Muscle of leg (tissue), 11 donors: ENCODE results near the gene PMF1. TPM values are rescaled to one million over a fixed set of nuclear protein-coding genes. Genes with fewer than 3 reads are reported as not detected.
A peak's percentile ranks its signal among the peaks of the same experiment; 100 is the strongest.

ENCODE experiments used
- DNase-seq: peaks from one replicate; pipeline ENCODE4 v3.0.0; 2013
- H3K27ac ChIP-seq: one replicate; pipeline ENCODE4 v1.5.1; 2013; ENCODE audit warnings: mild to moderate bottlenecking, low read length, control low read depth
- H3K27me3 ChIP-seq: one replicate; pipeline ENCODE4 v1.6.1; 2013; ENCODE audit warnings: low read length; ENCODE audit not compliant: control insufficient read depth, insufficient read depth
- H3K36me3 ChIP-seq: one replicate; pipeline ENCODE4 v1.6.1; 2013; ENCODE audit warnings: low read length; ENCODE audit not compliant: control insufficient read depth, insufficient read depth
- H3K4me1 ChIP-seq: one replicate; pipeline ENCODE4 v1.6.1; 2013; ENCODE audit warnings: low read length; ENCODE audit not compliant: control insufficient read depth, insufficient read depth
- H3K4me3 ChIP-seq: one replicate; pipeline ENCODE4 v1.5.1; 2013; ENCODE audit warnings: low read length, control low read depth
- H3K9me3 ChIP-seq: replicated peaks from 2 replicates; pipeline ENCODE4 v1.6.1; 2013; ENCODE audit warnings: low read depth, low read length; ENCODE audit not compliant: control insufficient read depth
- WGBS: methylation state at CpG from one replicate; pipeline ENCODE4 v1.1.5; 2013; ENCODE audit warnings: missing lambda C conversion rate; ENCODE audit not compliant: insufficient coverage; 5-methylcytosine and 5-hydroxymethylcytosine counted together
- polyA plus RNA-seq, 8 donors: library from polyadenylated mRNA; unstranded; fragments of 120-200 nt; gene quantifications; one replicate each; pipeline versions ENCODE4 v1.2.1 to v1.2.3, GENCODE V29; 2013; ENCODE audit warnings: inconsistent platforms in 1 of 8, low replicate concordance in 1 of 8; ENCODE audit not compliant: insufficient read length in 8 of 8, insufficient read depth in 1 of 8
- total RNA-seq: library from RNA; stranded (reverse); fragments of 120-200 nt; gene quantifications from one replicate; pipeline ENCODE4 v1.2.4, GENCODE V29; 2013

Gene PMF1
- total and polyA plus RNA-seq, 9 donors: 42.2 to 53.0 (median 43.8) TPM

GRCh38 chr1:156232201-156232894, 19.5 kb downstream of the PMF1 start:
- Histone ChIP-seq H3K4me1 (peaks cover 7% of the 10 kb centered on the region), H3K4me3 (no peak overlapping the region), H3K27ac (no peak overlapping the region), H3K36me3 (peaks cover 60% of the 10 kb centered on the region), H3K27me3 (no peaks in the 10 kb centered on the region), H3K9me3 (no peaks in the 10 kb centered on the region)
- WGBS: 94% methylated on average over 9 of the region's 12 CpGs
- no peak for DNase-seq

- 100% methylated on average over 1 of the region's 5 CpGs for WGBS
- H3K27me3 ChIP-seq: no peaks in the 10 kb centered on the region
- H3K4me3 ChIP-seq: no peak overlapping the region
- H3K9me3 ChIP-seq: no peaks in the 10 kb centered on the region
- H3K36me3 ChIP-seq: peaks cover 63% of the 10 kb centered on the region
- H3K4me1 ChIP-seq: peaks cover 7% of the 10 kb centered on the region
- no peak overlapping the region for H3K27ac ChIP-seq
- DNase-seq: no peak
Observed at GRCh38 chr1:156233426-156234127, 20.8 kb downstream of the PMF1 start.

- Histone ChIP-seq H3K9me3 (no peaks in the 10 kb centered on the region), H3K27ac (no peak overlapping the region), H3K4me3 (no peak overlapping the region), H3K27me3 (no peaks in the 10 kb centered on the region), H3K36me3 (peaks cover 69% of the 10 kb centered on the region), H3K4me1 (no peaks in the 10 kb centered on the region)
- DNase-seq: no peak
- 90% methylated on average over 12 of the region's 12 CpGs for WGBS
Observed at GRCh38 chr1:156236164-156236563, 23.4 kb downstream of the PMF1 start.

- peaks cover 72% of the 10 kb centered on the region for H3K36me3 ChIP-seq
- 91% methylated on average over 4 of the region's 5 CpGs for WGBS
Observed at GRCh38 chr1:156238248-156238647, 25.4 kb downstream of the PMF1 start.

GRCh38 chr1:156241311-156241811, 28.6 kb downstream of the PMF1 start:
- WGBS: 61% methylated on average over 15 of the region's 15 CpGs
- H3K4me1 ChIP-seq: peaks cover 12% of the 10 kb centered on the region
- no peaks in the 10 kb centered on the region for H3K9me3 ChIP-seq
- no peak for DNase-seq
- H3K27ac ChIP-seq: no peak overlapping the region
- H3K4me3 ChIP-seq: no peak overlapping the region
- H3K36me3 ChIP-seq: peaks cover 51% of the 10 kb centered on the region
- H3K27me3 ChIP-seq: peaks cover 23% of the 10 kb centered on the region

More at GRCh38 chr1:156238248-156238647, 25.4 kb downstream of the PMF1 start:
- DNase-seq: no peak
- Histone ChIP-seq H3K27me3 (no peaks in the 10 kb centered on the region), H3K9me3 (no peaks in the 10 kb centered on the region), H3K4me3 (no peak overlapping the region), H3K4me1 (no peaks in the 10 kb centered on the region), H3K27ac (no peak overlapping the region)

DNA sequence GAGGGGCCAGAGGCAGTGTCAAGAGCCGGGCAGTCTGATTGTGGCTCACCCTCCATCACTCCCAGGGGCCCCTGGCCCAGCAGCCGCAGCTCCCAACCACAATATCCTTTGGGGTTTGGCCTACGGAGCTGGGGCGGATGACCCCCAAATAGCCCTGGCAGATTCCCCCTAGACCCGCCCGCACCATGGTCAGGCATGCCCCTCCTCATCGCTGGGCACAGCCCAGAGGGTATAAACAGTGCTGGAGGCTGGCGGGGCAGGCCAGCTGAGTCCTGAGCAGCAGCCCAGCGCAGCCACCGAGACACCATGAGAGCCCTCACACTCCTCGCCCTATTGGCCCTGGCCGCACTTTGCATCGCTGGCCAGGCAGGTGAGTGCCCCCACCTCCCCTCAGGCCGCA, 29.1 kb downstream of the PMF1 start, which contains the start of gene BGLAP:
Gene BGLAP, plus strand, starts transcription at position 259 of the 400 bp plus-strand sequence. Its CDS starts 48 bp downstream, at position 307.
- 77% methylated on average over 9 of the region's 14 CpGs for WGBS

DNA sequence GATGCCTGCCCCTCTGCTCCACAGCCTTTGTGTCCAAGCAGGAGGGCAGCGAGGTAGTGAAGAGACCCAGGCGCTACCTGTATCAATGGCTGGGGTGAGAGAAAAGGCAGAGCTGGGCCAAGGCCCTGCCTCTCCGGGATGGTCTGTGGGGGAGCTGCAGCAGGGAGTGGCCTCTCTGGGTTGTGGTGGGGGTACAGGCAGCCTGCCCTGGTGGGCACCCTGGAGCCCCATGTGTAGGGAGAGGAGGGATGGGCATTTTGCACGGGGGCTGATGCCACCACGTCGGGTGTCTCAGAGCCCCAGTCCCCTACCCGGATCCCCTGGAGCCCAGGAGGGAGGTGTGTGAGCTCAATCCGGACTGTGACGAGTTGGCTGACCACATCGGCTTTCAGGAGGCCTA, 29.9 kb downstream of the PMF1 start:
- Histone ChIP-seq H3K4me1 (peaks cover 26% of the 10 kb centered on the region), H3K4me3 (no peak overlapping the region), H3K27me3 (peaks cover 32% of the 10 kb centered on the region), H3K9me3 (no peaks in the 10 kb centered on the region), H3K27ac (no peak overlapping the region), H3K36me3 (peaks cover 42% of the 10 kb centered on the region)
- no peak for DNase-seq
- WGBS: 62% methylated on average over 8 of the region's 10 CpGs

More for the DNA sequence above, 29.1 kb downstream of the PMF1 start, which contains the start of gene BGLAP:
- no peak within 1 kb of the TSS for H3K27ac ChIP-seq
- peaks cover 18% of the 10 kb centered on the region for H3K4me1 ChIP-seq
- peaks cover 29% of the 10 kb centered on the region for H3K27me3 ChIP-seq
- H3K4me3 ChIP-seq: no peak within 1 kb of the TSS
- no peaks in the 10 kb centered on the region for H3K9me3 ChIP-seq
- peaks cover 45% of the 10 kb centered on the region for H3K36me3 ChIP-seq
- no peak for DNase-seq

DNA sequence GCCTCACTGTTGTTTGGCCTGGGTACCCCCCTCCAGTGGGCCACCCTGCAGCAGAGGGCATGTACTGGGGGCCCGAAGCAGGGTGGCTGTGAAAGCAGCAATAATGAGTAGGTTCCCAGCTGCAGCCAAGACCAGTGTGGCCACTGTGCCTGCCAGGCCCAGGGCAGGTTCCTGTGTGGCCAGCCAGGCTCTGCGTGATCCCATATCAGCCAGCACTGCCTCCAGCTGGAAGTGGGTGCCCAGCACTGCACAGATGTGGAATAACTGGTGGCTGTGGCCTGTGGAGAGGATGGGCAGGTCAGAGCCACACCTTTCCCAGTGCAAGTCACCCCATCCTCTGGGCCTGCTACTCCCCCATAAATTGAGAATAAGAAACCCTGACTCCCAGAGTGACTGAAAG, 31.3 kb downstream of the PMF1 start:
- Histone ChIP-seq H3K27ac (no peak overlapping the region), H3K36me3 (peaks cover 35% of the 10 kb centered on the region), H3K4me1 (peaks cover 32% of the 10 kb centered on the region), H3K9me3 (no peaks in the 10 kb centered on the region), H3K4me3 (no peak overlapping the region), H3K27me3 (peaks cover 32% of the 10 kb centered on the region)
- WGBS: 61% methylated on average over 2 of the region's 2 CpGs
- no peak for DNase-seq

DNA sequence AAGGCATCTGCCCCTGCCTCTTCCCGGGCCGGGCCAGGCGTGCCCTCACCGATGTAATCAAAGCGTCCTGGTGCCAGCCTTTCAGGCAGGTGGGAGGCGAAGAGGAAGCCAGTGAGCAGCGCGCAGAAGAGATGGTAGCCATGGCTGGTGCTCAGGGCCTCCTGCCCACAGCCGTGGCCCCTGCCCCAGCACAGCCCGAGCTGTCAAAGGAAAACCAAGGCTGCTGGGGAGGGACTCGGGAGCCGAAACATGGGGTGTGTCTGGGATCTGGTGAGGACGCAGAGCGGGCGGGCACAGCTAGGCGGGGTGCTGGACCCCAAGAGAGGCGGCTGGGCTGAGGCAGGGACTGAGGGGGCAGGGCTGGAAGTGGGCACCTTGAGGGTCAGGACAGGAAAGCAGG, 31.9 kb downstream of the PMF1 start:
- Histone ChIP-seq H3K27ac (no peak overlapping the region), H3K27me3 (peaks cover 32% of the 10 kb centered on the region), H3K36me3 (peaks cover 35% of the 10 kb centered on the region), H3K4me3 (no peak overlapping the region), H3K9me3 (no peaks in the 10 kb centered on the region), H3K4me1 (peaks cover 32% of the 10 kb centered on the region)
- no peak for DNase-seq
- WGBS: 81% methylated on average over 17 of the region's 17 CpGs

DNA sequence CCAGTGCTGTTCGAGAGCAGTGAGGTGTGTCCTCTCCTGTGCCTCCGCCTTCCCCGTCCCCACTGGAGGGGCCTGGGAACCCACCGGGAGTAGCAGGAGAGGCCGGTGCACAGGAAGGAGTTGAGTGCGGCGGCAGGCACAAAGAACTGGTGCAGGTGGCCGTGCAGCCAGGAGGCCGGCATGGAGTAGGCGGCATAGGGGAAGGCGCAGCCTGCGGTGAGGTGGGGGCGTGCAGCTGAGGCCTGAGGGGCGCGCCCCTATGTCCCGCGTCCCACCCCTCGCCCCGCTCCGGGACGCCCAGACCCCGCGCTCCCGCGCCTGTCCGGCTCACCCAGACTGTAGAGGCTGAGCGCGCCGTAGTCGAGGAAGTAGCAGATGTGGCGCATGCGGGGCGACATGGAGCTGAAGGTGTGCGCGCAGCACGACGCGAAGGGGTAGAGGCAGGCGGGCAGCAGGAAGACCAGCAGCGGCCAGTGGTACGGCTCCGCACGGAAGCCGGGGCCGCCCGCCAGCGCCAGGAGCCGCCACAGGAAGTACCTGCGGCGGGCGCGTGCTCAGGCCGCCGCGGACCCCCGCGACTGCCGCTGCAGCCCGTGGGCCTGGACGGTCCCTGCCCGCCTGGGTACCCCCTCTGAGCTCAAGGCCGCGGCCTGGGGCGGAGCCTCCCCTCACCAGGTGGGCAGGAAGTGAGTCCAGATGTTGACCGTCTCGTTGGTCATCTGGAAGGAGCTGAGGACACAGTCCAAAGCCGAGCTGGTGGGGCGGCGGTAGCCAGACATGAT, 32.8 kb downstream of the PMF1 start:
- Histone ChIP-seq H3K27me3 (peaks cover 32% of the 10 kb centered on the region), H3K4me1 (peaks cover 32% of the 10 kb centered on the region), H3K27ac (no peak overlapping the region), H3K9me3 (no peaks in the 10 kb centered on the region), H3K4me3 (peak overlapping the region; percentile 10), H3K36me3 (peaks cover 39% of the 10 kb centered on the region)
- DNase-seq: no peak
- WGBS: 3% methylated on average over 64 of the region's 69 CpGs
